ENCODE results near the gene HEATR5B.
"Not testable (repeated sequence)": the region's sequence is repeated elsewhere in the genome, so short reads cannot be mapped to it uniquely, and the experiment has no call there.

The HEATR5B gene

GRCh38 chr2:36976065-36976464, 108.1 kb downstream of the HEATR5B start:
- no peak for DNase-seq

- DNase-seq = no peak
Measured at GRCh38 chr2:36975306-36975705, 108.9 kb downstream of the HEATR5B start.

GRCh38 chr2:36973320-36973719, 110.9 kb downstream of the HEATR5B start:
- DNase-seq = no peak

- no peak for DNase-seq
Measured at GRCh38 chr2:36971990-36972389, 112.2 kb downstream of the HEATR5B start.

GRCh38 chr2:36967236-36967876, 116.8 kb downstream of the HEATR5B start:
- DNase-seq = peak in 1 of 6 experiments; percentile 38

- DNase-seq = peak; percentile 94 to 99 (median 97)
Measured at GRCh38 chr2:36966370-36967235, 117.6 kb downstream of the HEATR5B start, which contains the start of gene STRN. TSS of gene STRN (minus strand) at chr2:36966536. CDS start at chr2:36966463, 73 bp downstream.

GRCh38 chr2:36965751-36966369, 118.3 kb downstream of the HEATR5B start:
- DNase-seq = peak in 2 of 6 experiments; percentile 19 to 71

- no peak for DNase-seq
Measured at GRCh38 chr2:36965206-36965605, 119.0 kb downstream of the HEATR5B start.

GRCh38 chr2:36964496-36965058, 119.6 kb downstream of the HEATR5B start:
- no peak for DNase-seq

GRCh38 chr2:36963734-36964133, 120.4 kb downstream of the HEATR5B start:
- DNase-seq = no peak

- no peak for DNase-seq
Measured at GRCh38 chr2:36963106-36963505, 121.1 kb downstream of the HEATR5B start.

GRCh38 chr2:36960773-36961172, 123.4 kb downstream of the HEATR5B start:
- no peak for DNase-seq

GRCh38 chr2:36960005-36960675, 124.0 kb downstream of the HEATR5B start:
- DNase-seq = no peak

GRCh38 chr2:36954977-36955607, 129.1 kb downstream of the HEATR5B start:
- no peak for DNase-seq

GRCh38 chr2:36952748-36953197, 131.4 kb downstream of the HEATR5B start:
- no peak for DNase-seq

- no peak for DNase-seq
Measured at GRCh38 chr2:36951574-36951973, 132.6 kb downstream of the HEATR5B start.

- DNase-seq = no peak
Measured at GRCh38 chr2:36951027-36951518, 133.1 kb downstream of the HEATR5B start.

- DNase-seq = no peak
Measured at GRCh38 chr2:36949845-36950244, 134.3 kb downstream of the HEATR5B start.

- DNase-seq = not testable (repeated sequence)
Measured at GRCh38 chr2:36945240-36945639, 138.9 kb downstream of the HEATR5B start.

- no peak for DNase-seq
Measured at GRCh38 chr2:36941867-36942266, 142.3 kb downstream of the HEATR5B start.

GRCh38 chr2:36936526-36936925, 147.6 kb downstream of the HEATR5B start:
- DNase-seq = not testable (repeated sequence)

- DNase-seq = not testable (repeated sequence)
Measured at GRCh38 chr2:36931688-36932087, 152.5 kb downstream of the HEATR5B start.
